Breast epithelium (tissue), 4 donors: ENCODE results near the gene NEGR1. TPM values are rescaled to one million over a fixed set of nuclear protein-coding genes. Genes with fewer than 3 reads are reported as not detected.

Experiments used
- DNase-seq, 2 donors: peaks; one replicate each; pipeline ENCODE4 v3.0.0-alpha.2; 2019; ENCODE audit warnings: low spot score in 2 of 2
- H3K27ac ChIP-seq, 2 donors: fragments of 200-600 bp; sonication (generic) in 1 of 2; one replicate each; pipeline ENCODE4 v1.5.1; 2016 to 2019; ENCODE audit warnings: mild to moderate bottlenecking in 1 of 2
- H3K27me3 ChIP-seq, 2 donors: fragments of 200-600 bp; sonication (generic) in 1 of 2; one replicate each; pipeline versions ENCODE4 v1.5.1 to v1.6.0; 2017 to 2019; ENCODE audit warnings: control low read depth in 1 of 2, mild to moderate bottlenecking in 1 of 2
- H3K36me3 ChIP-seq: fragments of 200-600 bp; one replicate; pipeline ENCODE4 v1.5.1; 2019
- H3K4me1 ChIP-seq, 2 donors: fragments of 200-600 bp; sonication (generic); one replicate each; pipeline ENCODE4 v1.5.1; 2016 to 2019; ENCODE audit warnings: control low read depth in 1 of 2
- H3K4me3 ChIP-seq, 3 donors: fragments of 200-600 bp; sonication (generic); 1 replicate in 2 of 3; 2 replicates in 1 of 3; pipeline ENCODE4 v1.5.1; 2016 to 2019; ENCODE audit warnings: mild to moderate bottlenecking in 3 of 3, moderate library complexity in 2 of 3
- H3K9me3 ChIP-seq, 2 donors: fragments of 200-600 bp; sonication (generic) in 1 of 2; one replicate each; pipeline ENCODE4 v1.5.1; 2016 to 2019; ENCODE audit warnings: control low read depth in 1 of 2
- CTCF ChIP-seq, 3 donors: fragments of 450-650 bp; IDR thresholded peaks; one replicate each; pipeline ENCODE4 v1.5.1; 2016 to 2017; ENCODE audit warnings: antibody characterized with exemption in 3 of 3, mild to moderate bottlenecking in 3 of 3, moderate library complexity in 3 of 3
- POLR2A ChIP-seq: fragments of 450-650 bp; IDR thresholded peaks from one replicate; pipeline ENCODE4 v1.6.1; 2016; ENCODE audit warnings: antibody characterized with exemption, mild to moderate bottlenecking, moderate library complexity
- POLR2AphosphoS5 ChIP-seq, 3 donors: sonication (generic); formaldehyde crosslinking; IDR thresholded peaks; one replicate each; pipeline ENCODE4 v1.6.1; 2017; ENCODE audit warnings: antibody characterized with exemption in 3 of 3
- intact Hi-C: fragments of 100-400 bp; cut with DNase I; formaldehyde crosslinking; loops from one replicate; pipeline ENCODE4 v1.15.1; 2023; ENCODE audit warnings: low total_unique reads
- total RNA-seq, 3 donors: library from RNA; depleted of rRNA; stranded (reverse); fragments of >200 nt; gene quantifications; one replicate each; pipeline ENCODE4 v1.1.0, GENCODE V29; 2016

The NEGR1 gene
- total RNA-seq, 3 donors from 2014 or later: 5.6 to 33.3 (median 7.9) TPM

- H3K4me3 ChIP-seq: no peak overlapping the region
- no peaks in the 10 kb centered on the region for H3K27me3 ChIP-seq
- DNase-seq: peak in 1 of 2 donors; percentile 19
- TF ChIP-seq CTCF (IDR thresholded peaks at IDR 0.05) (no peak), POLR2AphosphoS5 (IDR thresholded peaks at IDR 0.05) (peak in 1 of 3 donors; percentile 30), POLR2A (no peak)
- H3K27ac ChIP-seq: peak overlapping the region in 1 of 2 donors; percentile 61
- H3K4me1 ChIP-seq: no peaks in the 10 kb centered on the region
- H3K9me3 ChIP-seq: no peaks in the 10 kb centered on the region
- intact Hi-C loops: no loop called here
- no peaks in the 10 kb centered on the region for H3K36me3 ChIP-seq
Measured at GRCh38 chr1:71850936-71851335, 431.4 kb downstream of the NEGR1 start.

- no peak for TF ChIP-seq POLR2A
- no peak for TF ChIP-seq CTCF (IDR thresholded peaks at IDR 0.05)
- no peak for TF ChIP-seq POLR2AphosphoS5 (IDR thresholded peaks at IDR 0.05)
- intact Hi-C loops: no loop called here
- no peaks in the 10 kb centered on the region for H3K9me3 ChIP-seq
- no peak overlapping the region for H3K4me3 ChIP-seq
- no peaks in the 10 kb centered on the region for H3K27me3 ChIP-seq
- DNase-seq: no peak
- H3K4me1 ChIP-seq: no peaks in the 10 kb centered on the region
- no peaks in the 10 kb centered on the region for H3K36me3 ChIP-seq
- H3K27ac ChIP-seq: peak overlapping the region in 1 of 2 donors; percentile 61
Measured at GRCh38 chr1:71850515-71850914, 431.8 kb downstream of the NEGR1 start.

GRCh38 chr1:71843012-71843411 is 439.3 kb downstream of the NEGR1 start:
- Histone ChIP-seq H3K4me3 (no peak overlapping the region), H3K9me3 (no peaks in the 10 kb centered on the region), H3K27me3 (no peaks in the 10 kb centered on the region), H3K27ac (no peak overlapping the region), H3K36me3 (no peaks in the 10 kb centered on the region), H3K4me1 (no peaks in the 10 kb centered on the region)
- no peak for TF ChIP-seq POLR2AphosphoS5 (IDR thresholded peaks at IDR 0.05)
- TF ChIP-seq POLR2A: no peak
- TF ChIP-seq CTCF (IDR thresholded peaks at IDR 0.05): no peak
- DNase-seq: no peak
- intact Hi-C loops: no loop called here

GRCh38 chr1:71839876-71840275 is 442.5 kb downstream of the NEGR1 start:
- intact Hi-C loops: no loop called here
- TF ChIP-seq POLR2A (no peak), POLR2AphosphoS5 (IDR thresholded peaks at IDR 0.05) (no peak), CTCF (IDR thresholded peaks at IDR 0.05) (no peak)
- Histone ChIP-seq H3K36me3 (no peaks in the 10 kb centered on the region), H3K4me3 (no peak overlapping the region), H3K9me3 (no peaks in the 10 kb centered on the region), H3K27me3 (no peaks in the 10 kb centered on the region), H3K27ac (no peak overlapping the region), H3K4me1 (no peaks in the 10 kb centered on the region)
- DNase-seq: no peak

- Histone ChIP-seq H3K27ac (no peak overlapping the region), H3K36me3 (no peaks in the 10 kb centered on the region), H3K27me3 (no peaks in the 10 kb centered on the region), H3K4me3 (no peak overlapping the region), H3K4me1 (no peaks in the 10 kb centered on the region), H3K9me3 (no peaks in the 10 kb centered on the region)
- DNase-seq: no peak
- intact Hi-C loops: no loop called here
- TF ChIP-seq CTCF (IDR thresholded peaks at IDR 0.05): no peak
- no peak for TF ChIP-seq POLR2AphosphoS5 (IDR thresholded peaks at IDR 0.05)
- no peak for TF ChIP-seq POLR2A
Measured at GRCh38 chr1:71836904-71837303, 445.4 kb downstream of the NEGR1 start.
